ENCODE data around the gene NDUFB4. TPM values are rescaled to one million over a fixed set of nuclear protein-coding genes. Genes with fewer than 3 reads are reported as not detected.
A peak's percentile ranks its signal among the peaks of the same experiment; 100 is the strongest.

The NDUFB4 gene
- total RNA-seq, 4 donors from 2014 or later, result 142 to 333 (median 256) TPM

DNA sequence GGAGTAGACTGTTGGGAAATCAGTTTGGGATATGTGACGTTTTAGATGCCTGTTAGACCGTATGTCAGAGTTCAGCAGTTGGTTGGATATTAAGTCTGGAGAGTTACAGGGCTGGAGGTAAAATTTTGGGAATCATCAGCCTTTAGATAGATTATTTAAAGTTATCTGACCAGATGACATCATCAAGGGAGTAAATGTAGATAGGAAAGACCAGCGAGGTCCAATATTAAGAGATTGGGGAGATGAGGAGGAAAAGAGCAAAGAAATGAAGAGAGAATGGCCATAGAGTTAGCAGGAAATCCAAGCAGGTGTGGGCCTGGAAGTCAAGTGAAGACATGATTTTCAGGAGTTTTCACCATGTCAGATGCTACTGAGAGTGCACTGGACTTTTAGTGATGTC lies 3.1 kb downstream of the NDUFB4 start:
- H3K4me1 ChIP-seq, result peaks cover 21 to 51% (median 49%) of the 10 kb centered on the region in 4 donors
- no peak overlapping the region for H3K4me3 ChIP-seq
- TF ChIP-seq CTCF (IDR thresholded peaks at IDR 0.05) (no peak), POLR2A (IDR thresholded peaks at IDR 0.05; ENCODE audit: low read depth) (no peak), POLR2AphosphoS5 (IDR thresholded peaks at IDR 0.05) (no peak), EP300 (IDR thresholded peaks at IDR 0.05) (no peak)
- peak overlapping the region in 3 of 4 donors; percentile 26 to 30 (median 27) for H3K27ac ChIP-seq (replicated peaks in 1 of 4)
- H3K27me3 ChIP-seq, result no peaks in the 10 kb centered on the region
- H3K36me3 ChIP-seq, result peaks cover 20 to 55% (median 33%) of the 10 kb centered on the region in 4 donors
- WGBS, result 82% methylated on average over 3 of the region's 3 CpGs
- intact Hi-C loops (cut with DNase I), result no loop called here
- no peaks in the 10 kb centered on the region for H3K9me3 ChIP-seq
- DNase-seq (ENCODE audit: extremely low spot score), result no peak

DNA sequence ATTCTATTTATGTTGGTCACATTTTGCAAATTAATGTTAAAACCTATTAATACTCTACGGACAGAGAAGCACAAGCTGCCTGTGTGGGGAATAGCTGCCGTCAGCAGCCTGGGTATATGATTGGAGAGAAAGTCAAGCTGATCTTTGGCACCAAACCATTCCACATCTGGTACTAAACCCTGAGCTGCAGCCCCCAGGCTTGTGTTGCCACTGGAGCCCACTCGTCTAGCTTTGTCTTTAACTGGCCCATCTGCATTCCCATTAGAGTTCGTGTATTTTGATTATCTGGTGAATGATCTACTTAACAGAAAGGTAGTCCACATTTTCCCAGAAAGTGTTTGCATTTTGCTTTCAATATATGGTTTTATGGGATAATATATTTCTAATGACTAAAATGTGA lies 5.4 kb downstream of the NDUFB4 start:
- intact Hi-C loops (cut with DNase I), result no loop called here
- H3K27ac ChIP-seq (replicated peaks in 1 of 4), result no peak overlapping the region
- no peak overlapping the region for H3K4me3 ChIP-seq
- no peaks in the 10 kb centered on the region for H3K9me3 ChIP-seq
- H3K4me1 ChIP-seq, result peaks cover 21 to 43% (median 39%) of the 10 kb centered on the region in 4 donors
- peaks cover 20 to 55% (median 33%) of the 10 kb centered on the region in 4 donors for H3K36me3 ChIP-seq
- no peak for DNase-seq (ENCODE audit: extremely low spot score)
- TF ChIP-seq POLR2A (IDR thresholded peaks at IDR 0.05; ENCODE audit: low read depth) (no peak), CTCF (IDR thresholded peaks at IDR 0.05) (no peak), POLR2AphosphoS5 (IDR thresholded peaks at IDR 0.05) (no peak), EP300 (IDR thresholded peaks at IDR 0.05) (no peak)
- H3K27me3 ChIP-seq, result no peaks in the 10 kb centered on the region
- 71% methylated on average over 4 of the region's 4 CpGs for WGBS

- 90% methylated on average over 2 of the region's 2 CpGs for WGBS
- no peak for DNase-seq (ENCODE audit: extremely low spot score)
- no peaks in the 10 kb centered on the region for H3K27me3 ChIP-seq
- peaks cover 16 to 35% (median 30%) of the 10 kb centered on the region in 4 donors for H3K4me1 ChIP-seq
- peaks cover 20 to 53% (median 33%) of the 10 kb centered on the region in 4 donors for H3K36me3 ChIP-seq
- intact Hi-C loops (cut with DNase I), result no loop called here
- no peaks in the 10 kb centered on the region for H3K9me3 ChIP-seq
- no peak for TF ChIP-seq POLR2A (IDR thresholded peaks at IDR 0.05; ENCODE audit: low read depth)
- TF ChIP-seq POLR2AphosphoS5 (IDR thresholded peaks at IDR 0.05), result no peak
- no peak for TF ChIP-seq CTCF (IDR thresholded peaks at IDR 0.05)
- TF ChIP-seq EP300 (IDR thresholded peaks at IDR 0.05), result no peak
- H3K27ac ChIP-seq (replicated peaks in 1 of 4), result no peak overlapping the region
- H3K4me3 ChIP-seq, result no peak overlapping the region
These were observed 6.5 kb downstream of the NDUFB4 start for GRCh38 chr3:120602682-120603081.

DNA sequence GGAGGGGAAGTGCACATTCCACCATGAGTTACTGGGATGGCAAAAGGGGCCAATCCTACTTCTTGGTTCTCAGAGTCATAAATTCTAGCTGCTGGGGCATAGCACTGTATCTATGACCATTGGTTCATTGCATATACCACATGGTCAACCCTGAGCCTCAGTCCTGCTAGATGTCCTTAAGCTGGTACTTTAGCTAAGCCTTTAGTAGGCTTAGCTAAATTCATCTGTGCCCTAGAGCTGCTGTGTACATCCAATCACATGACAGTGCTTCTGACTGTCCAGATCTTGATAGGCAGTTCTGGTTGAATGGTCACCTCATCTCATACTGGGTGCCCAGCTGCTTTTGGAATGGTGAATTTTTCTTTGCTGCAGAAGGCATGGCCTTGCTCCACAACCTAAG lies 8.2 kb downstream of the NDUFB4 start:
- DNase-seq (ENCODE audit: extremely low spot score), result no peak
- TF ChIP-seq POLR2A (IDR thresholded peaks at IDR 0.05; ENCODE audit: low read depth), result no peak
- TF ChIP-seq POLR2AphosphoS5 (IDR thresholded peaks at IDR 0.05), result no peak
- TF ChIP-seq EP300 (IDR thresholded peaks at IDR 0.05), result no peak
- TF ChIP-seq CTCF (IDR thresholded peaks at IDR 0.05), result no peak
- no peak overlapping the region for H3K27ac ChIP-seq (replicated peaks in 1 of 4)
- H3K4me3 ChIP-seq, result no peak overlapping the region
- intact Hi-C loops (cut with DNase I), result no loop called here
- peaks cover 19 to 38% (median 25%) of the 10 kb centered on the region in 4 donors for H3K36me3 ChIP-seq
- peaks cover 8 to 18% (median 13%) of the 10 kb centered on the region in 4 donors for H3K4me1 ChIP-seq
- H3K9me3 ChIP-seq, result no peaks in the 10 kb centered on the region
- H3K27me3 ChIP-seq, result no peaks in the 10 kb centered on the region

DNA sequence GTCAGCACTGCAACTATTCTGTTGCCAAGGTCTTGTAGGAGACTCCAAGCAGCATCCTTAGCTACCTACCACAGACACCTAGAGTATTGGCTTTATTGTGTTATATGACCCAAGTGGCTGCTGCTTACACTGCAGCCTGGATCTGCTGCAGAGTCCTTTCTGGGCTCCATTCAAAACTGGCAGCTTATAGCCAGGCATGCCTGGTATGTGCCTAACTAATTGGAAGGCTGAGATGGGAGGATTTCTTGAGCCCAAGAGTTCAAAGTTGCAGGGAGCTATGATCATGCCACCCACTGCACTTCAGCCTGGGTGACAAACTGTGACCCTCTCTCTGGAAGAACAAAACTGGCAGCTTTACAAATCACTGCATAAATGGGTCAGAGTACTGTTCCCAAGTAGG lies 8.6 kb downstream of the NDUFB4 start:
- Histone ChIP-seq H3K4me3 (no peak overlapping the region), H3K36me3 (peaks cover 19 to 34% (median 25%) of the 10 kb centered on the region in 4 donors), H3K9me3 (no peaks in the 10 kb centered on the region), H3K27ac (replicated peaks in 1 of 4) (no peak overlapping the region), H3K27me3 (no peaks in the 10 kb centered on the region), H3K4me1 (peaks cover 4 to 14% (median 9%) of the 10 kb centered on the region in 4 donors)
- no peak for DNase-seq (ENCODE audit: extremely low spot score)
- intact Hi-C loops (cut with DNase I), result no loop called here
- TF ChIP-seq EP300 (IDR thresholded peaks at IDR 0.05) (no peak), CTCF (IDR thresholded peaks at IDR 0.05) (no peak), POLR2A (IDR thresholded peaks at IDR 0.05; ENCODE audit: low read depth) (no peak), POLR2AphosphoS5 (IDR thresholded peaks at IDR 0.05) (no peak)
